ENCODE results near the gene HRH3. TPM values are rescaled to one million over a fixed set of nuclear protein-coding genes. Genes with fewer than 3 reads are reported as not detected.

HRH3 gene
- total RNA-seq, 1 donor from 2014 or later = 0.09 TPM

DNA sequence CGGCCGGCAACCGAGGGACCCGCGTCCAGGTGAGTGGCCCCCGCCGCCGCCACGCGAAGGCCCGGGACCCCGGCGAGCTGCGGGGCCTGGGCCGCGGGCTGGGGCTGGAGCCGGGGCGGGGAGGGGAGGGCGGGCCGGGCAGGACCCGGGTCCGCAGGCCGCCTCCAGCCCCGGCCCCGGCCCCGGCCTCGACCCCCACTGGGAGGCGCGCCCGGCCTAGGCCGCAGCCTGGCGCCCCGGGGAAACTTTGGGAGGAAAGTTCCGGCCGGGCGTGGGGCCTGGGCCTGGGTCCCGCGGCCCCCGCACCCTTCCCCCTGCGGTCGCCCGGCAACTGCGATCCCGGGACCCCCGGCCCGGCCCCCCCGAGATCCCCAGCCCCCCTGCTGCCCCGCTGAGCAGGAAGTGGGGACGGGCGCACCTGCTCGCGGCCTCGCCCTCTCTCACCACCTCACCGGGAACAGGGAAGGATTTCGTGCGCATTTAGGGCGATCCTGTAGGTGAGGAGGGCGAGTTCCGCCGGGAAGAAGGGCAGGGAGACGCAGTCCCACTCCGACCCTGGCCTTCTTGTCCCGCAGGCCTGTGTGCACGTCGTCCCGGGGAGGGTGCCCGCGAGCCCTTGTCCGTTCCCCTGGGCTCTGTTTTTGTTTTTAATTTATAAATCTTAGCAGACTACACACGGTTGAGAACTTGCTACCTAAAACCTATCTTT is 18.6 kb upstream of the HRH3 start:
- H4K20me1 ChIP-seq (ENCODE audit: low read depth) = peaks cover 51% of the 10 kb centered on the region
- Mint-ChIP-seq H3K4me1 (peaks cover 48% of the 10 kb centered on the region), H3K27ac (no peak overlapping the region), H3K27me3 (ENCODE audit: insufficient read depth, low read depth) (peaks cover 4% of the 10 kb centered on the region), H3K4me3 (peak overlapping the region; percentile 92), H3K9me3 (no peaks in the 10 kb centered on the region), H3K36me3 (peaks cover 8% of the 10 kb centered on the region)
- DNase-seq (ENCODE audit: low spot score) = peak; percentile 41
- peak overlapping the region; percentile 90 for H3K4me3 ChIP-seq
- peaks cover 51% of the 10 kb centered on the region for H3K79me2 ChIP-seq (ENCODE audit: low read depth)
- H3K4me2 ChIP-seq = peak overlapping the region; percentile 98
- peaks cover 23% of the 10 kb centered on the region for H3K4me1 ChIP-seq
- no peak overlapping the region for H2AFZ ChIP-seq (replicated peaks)
- H3K27ac ChIP-seq = no peak overlapping the region
- H3F3A ChIP-seq (ENCODE audit: low read depth) = peaks cover 12% of the 10 kb centered on the region
- no peaks in the 10 kb centered on the region for H3K27me3 ChIP-seq
- TF ChIP-seq, protein P1, sequence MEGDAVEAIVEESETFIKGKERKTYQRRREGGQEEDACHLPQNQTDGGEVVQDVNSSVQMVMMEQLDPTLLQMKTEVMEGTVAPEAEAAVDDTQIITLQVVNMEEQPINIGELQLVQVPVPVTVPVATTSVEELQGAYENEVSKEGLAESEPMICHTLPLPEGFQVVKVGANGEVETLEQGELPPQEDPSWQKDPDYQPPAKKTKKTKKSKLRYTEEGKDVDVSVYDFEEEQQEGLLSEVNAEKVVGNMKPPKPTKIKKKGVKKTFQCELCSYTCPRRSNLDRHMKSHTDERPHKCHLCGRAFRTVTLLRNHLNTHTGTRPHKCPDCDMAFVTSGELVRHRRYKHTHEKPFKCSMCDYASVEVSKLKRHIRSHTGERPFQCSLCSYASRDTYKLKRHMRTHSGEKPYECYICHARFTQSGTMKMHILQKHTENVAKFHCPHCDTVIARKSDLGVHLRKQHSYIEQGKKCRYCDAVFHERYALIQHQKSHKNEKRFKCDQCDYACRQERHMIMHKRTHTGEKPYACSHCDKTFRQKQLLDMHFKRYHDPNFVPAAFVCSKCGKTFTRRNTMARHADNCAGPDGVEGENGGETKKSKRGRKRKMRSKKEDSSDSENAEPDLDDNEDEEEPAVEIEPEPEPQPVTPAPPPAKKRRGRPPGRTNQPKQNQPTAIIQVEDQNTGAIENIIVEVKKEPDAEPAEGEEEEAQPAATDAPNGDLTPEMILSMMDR (IDR thresholded peaks at IDR 0.05) = no peak
- TF ChIP-seq EZH2 (IDR thresholded peaks at IDR 0.05) (no peak), EZH2phosphoT487 (IDR thresholded peaks at IDR 0.05) (no peak)
- H3K9me3 ChIP-seq (ENCODE audit: low read depth) = no peaks in the 10 kb centered on the region
- H3K9ac ChIP-seq = peak overlapping the region; percentile 76
- no peaks in the 10 kb centered on the region for H3K36me3 ChIP-seq

DNA sequence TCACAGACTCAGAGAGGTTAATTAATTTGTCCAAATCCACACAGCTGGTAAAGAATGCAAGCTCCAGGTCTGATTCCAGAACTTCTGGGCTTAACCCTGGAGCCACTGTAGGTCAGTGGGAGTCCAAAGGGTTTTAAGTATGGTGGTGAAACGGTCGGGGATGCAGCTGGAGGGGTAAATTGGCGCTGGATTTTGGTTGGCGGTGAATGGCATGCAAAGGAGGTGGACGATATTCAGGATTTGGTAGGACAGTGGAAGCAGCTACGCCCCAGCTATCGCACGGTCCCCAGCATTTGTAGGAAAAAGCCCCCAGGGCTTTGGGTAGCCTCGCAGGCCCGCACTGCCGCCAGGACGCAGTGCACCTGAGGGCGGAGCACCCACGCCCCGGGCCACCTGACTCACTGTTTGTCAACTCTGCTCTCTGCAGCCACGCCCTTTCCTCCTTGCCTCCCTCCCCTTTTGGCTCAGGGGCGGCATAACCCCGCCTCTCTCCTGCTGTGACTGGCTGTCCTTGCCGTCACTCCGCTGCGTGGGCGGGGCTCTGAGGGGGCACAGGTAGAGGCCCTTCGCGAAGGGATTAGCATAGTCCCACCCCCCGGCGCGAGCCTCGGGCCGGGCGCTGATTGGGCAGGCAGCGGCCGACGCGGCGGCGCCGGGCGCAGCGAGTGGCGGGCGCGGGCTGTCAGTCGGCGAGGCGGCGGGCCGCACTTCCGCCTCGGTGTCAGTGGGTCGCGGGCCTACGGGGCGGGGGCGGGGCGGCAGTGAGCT is 17.9 kb upstream of the HRH3 start, which contains the start of gene OSBPL2:
TSS of gene OSBPL2 (plus strand) at position 721 of the 768 bp plus-strand sequence. CDS start 17,664 bp downstream, outside the sequence.
- no peaks in the 10 kb centered on the region for H3K27me3 ChIP-seq
- peaks cover 48% of the 10 kb centered on the region for H3K4me1 Mint-ChIP-seq
- H3K9me3 Mint-ChIP-seq = no peaks in the 10 kb centered on the region
- H3K4me1 ChIP-seq = peaks cover 23% of the 10 kb centered on the region
- H3K27ac ChIP-seq = no peak within 1 kb of the TSS
- peaks cover 8% of the 10 kb centered on the region for H3K36me3 Mint-ChIP-seq
- peaks cover 4% of the 10 kb centered on the region for H3K27me3 Mint-ChIP-seq (ENCODE audit: insufficient read depth, low read depth)
- peaks cover 44% of the 10 kb centered on the region for H4K20me1 ChIP-seq (ENCODE audit: low read depth)
- TF ChIP-seq EZH2phosphoT487 (IDR thresholded peaks at IDR 0.05) (no peak), EZH2 (IDR thresholded peaks at IDR 0.05) (no peak)
- TF ChIP-seq, protein P1 (IDR thresholded peaks at IDR 0.05) = no peak
- H3K79me2 ChIP-seq (ENCODE audit: low read depth) = peaks cover 44% of the 10 kb centered on the region
- H3K9me3 ChIP-seq (ENCODE audit: low read depth) = no peaks in the 10 kb centered on the region
- H3K4me3 Mint-ChIP-seq = peak within 1 kb of the TSS; percentile 92
- H3K36me3 ChIP-seq = no peaks in the 10 kb centered on the region
- peak within 1 kb of the TSS; percentile 98 for H3K4me2 ChIP-seq
- H3K4me3 ChIP-seq = peak within 1 kb of the TSS; percentile 90
- H3K9ac ChIP-seq = peak within 1 kb of the TSS; percentile 76
- DNase-seq (ENCODE audit: low spot score) = peak; percentile 99
- H3K27ac Mint-ChIP-seq = peak within 1 kb of the TSS; percentile 96
- peaks cover 12% of the 10 kb centered on the region for H3F3A ChIP-seq (ENCODE audit: low read depth)
- no peak within 1 kb of the TSS for H2AFZ ChIP-seq (replicated peaks)

DNA sequence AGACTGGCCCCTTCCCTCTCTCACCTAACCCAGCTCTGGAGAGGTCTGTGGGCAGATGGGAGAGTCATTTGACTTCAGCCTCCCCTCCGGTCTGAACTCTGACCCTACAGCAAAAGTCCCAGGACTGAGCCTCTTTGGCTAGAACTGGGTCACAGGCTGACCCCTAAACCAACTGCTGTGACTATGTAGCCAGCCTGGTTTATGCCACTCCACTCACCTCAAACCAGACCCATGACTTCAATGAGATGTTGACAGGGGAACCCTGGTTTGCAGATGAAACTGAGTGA is 17.4 kb upstream of the HRH3 start:
- H2AFZ ChIP-seq (replicated peaks) = no peak overlapping the region
- H3K4me2 ChIP-seq = peak overlapping the region; percentile 79
- H3K9me3 ChIP-seq (ENCODE audit: low read depth) = no peaks in the 10 kb centered on the region
- H3K36me3 Mint-ChIP-seq = peaks cover 5% of the 10 kb centered on the region
- H3K27ac ChIP-seq = no peak overlapping the region
- no peak for DNase-seq (ENCODE audit: low spot score)
- peak overlapping the region; percentile 86 for H3K4me3 Mint-ChIP-seq
- H3K9me3 Mint-ChIP-seq = no peaks in the 10 kb centered on the region
- TF ChIP-seq EZH2phosphoT487 (IDR thresholded peaks at IDR 0.05) = no peak
- TF ChIP-seq EZH2 (IDR thresholded peaks at IDR 0.05) = no peak
- TF ChIP-seq, protein P1 (IDR thresholded peaks at IDR 0.05) = no peak
- H3K36me3 ChIP-seq = no peaks in the 10 kb centered on the region
- no peak overlapping the region for H3K9ac ChIP-seq
- H4K20me1 ChIP-seq (ENCODE audit: low read depth) = peaks cover 39% of the 10 kb centered on the region
- H3K27ac Mint-ChIP-seq = peak overlapping the region; percentile 96
- H3K79me2 ChIP-seq (ENCODE audit: low read depth) = peaks cover 39% of the 10 kb centered on the region
- H3K4me1 ChIP-seq = peaks cover 23% of the 10 kb centered on the region
- peaks cover 48% of the 10 kb centered on the region for H3K4me1 Mint-ChIP-seq
- peaks cover 4% of the 10 kb centered on the region for H3K27me3 Mint-ChIP-seq (ENCODE audit: insufficient read depth, low read depth)
- H3K27me3 ChIP-seq = no peaks in the 10 kb centered on the region
- H3K4me3 ChIP-seq = peak overlapping the region; percentile 40
- peaks cover 12% of the 10 kb centered on the region for H3F3A ChIP-seq (ENCODE audit: low read depth)
